Activated CD4-positive, alpha-beta T cell treated with anti-CD3 and anti-CD28 coated beads, Interleukin-2, amount 50 U/mL, for 16 hours (primary cell): ENCODE results near the gene EP400.
A peak's percentile ranks its signal among the peaks of the same experiment; 100 is the strongest.
"Not testable (repeated sequence)": the region's sequence is repeated elsewhere in the genome, so short reads cannot be mapped to it uniquely, and the experiment has no call there.

Experiments
- DNase-seq: peaks from one replicate; pipeline ENCODE4 v3.0.0-alpha.2; 2020

The EP400 gene

DNA sequence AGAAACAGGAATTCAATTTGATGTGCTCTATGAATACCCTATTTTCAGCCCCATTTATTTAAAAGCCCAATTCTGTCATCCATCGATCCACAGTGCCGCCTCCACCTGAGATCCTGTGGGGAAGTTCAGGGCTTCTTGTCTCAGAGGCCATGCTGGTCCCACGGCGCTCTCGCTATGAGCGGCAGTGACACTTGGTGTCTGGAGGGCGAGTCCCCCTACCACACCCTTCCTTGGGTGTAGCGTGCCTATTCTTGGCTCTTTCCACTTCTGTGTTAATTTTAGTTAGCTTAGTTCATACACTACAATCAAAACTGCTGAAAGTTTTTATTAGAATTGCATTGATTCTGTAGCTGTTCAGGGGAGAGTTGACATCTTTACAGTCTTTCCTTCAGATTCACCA is 120.6 kb downstream of the EP400 start:
- no peak for DNase-seq

DNA sequence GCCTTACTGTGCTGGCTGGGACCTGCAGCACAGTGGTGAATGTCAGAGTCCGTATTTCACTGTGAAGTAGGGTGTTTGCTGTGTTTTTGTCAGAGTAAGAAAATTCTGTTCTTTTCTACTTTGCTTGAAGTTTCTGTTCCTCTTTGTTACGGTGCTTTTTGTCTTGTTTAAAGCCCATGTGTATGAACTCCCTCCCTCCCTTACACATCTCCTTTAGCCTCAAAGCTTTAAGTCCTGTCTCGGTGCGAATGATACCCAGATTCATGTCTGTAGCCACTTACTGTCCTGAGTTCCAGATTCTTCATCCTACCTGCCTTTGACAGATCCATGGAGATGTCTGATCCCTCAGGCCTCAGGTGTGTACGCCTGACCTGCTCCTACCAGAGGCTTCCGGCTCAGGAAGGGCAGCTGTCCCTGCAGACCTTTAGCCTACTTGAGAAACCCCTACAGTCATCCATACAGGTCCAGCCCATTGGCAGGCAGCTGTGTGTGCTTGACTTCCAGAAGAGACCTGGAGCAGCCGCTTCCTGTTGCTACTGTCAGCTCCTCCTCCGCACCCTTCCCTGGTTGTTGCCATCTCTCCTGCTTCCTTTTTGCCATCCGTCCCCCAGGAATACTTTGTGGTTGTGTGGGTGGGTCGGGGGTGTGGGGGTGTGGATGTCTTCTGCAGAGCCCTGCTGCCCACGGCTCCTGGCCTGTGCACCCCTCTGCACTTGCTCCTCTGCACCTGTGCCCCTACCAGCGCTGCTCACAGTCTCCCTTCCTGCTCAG is 121.5 kb downstream of the EP400 start:
- no peak for DNase-seq

DNA sequence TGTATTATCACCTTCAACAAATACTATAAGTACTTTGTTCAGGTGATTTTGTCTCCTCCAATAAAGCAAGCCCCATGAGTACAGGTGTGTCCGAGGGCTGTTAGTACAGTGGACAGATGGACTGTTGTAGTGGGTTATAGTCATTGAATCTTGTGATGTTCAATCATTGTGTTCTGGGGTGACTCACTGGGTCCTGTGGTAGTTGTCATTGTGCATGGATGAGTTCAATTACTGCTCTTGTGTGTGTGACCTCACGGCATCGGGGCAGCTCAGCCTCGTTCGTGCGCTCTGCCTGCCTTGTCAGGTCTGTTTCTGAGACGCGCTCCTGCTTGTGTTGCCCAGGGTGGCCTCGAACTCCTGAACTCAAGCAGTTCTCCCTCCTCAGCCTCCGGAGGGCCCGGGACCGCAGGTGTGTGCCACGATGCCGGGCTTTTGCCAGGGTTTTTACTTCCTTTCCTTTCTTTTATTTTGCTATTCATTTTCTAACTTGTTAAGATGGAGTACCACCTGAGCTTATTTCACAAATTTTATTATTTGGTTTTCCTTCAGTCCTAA is 122.2 kb downstream of the EP400 start:
- no peak for DNase-seq

DNA sequence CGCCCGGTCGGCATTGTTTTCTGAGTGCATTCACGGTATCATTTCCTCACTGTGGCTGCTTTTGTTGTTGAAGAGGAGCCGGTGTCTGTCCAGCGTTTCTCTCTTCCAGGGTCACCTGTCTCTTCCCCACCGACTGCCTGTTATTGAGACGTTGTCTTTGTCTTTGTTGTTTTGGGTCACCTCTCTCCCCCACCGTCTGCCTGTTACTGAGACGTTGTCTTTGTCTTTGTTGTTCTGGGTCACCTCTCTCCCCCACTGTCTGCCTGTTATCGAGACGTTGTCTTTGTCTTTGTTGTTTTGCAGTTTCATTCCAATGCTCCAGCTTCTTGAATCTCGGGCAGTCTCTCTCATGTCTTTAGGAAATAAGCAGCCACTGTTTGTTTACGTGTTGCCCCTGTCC is 124.5 kb downstream of the EP400 start:
- DNase-seq = no peak

DNA sequence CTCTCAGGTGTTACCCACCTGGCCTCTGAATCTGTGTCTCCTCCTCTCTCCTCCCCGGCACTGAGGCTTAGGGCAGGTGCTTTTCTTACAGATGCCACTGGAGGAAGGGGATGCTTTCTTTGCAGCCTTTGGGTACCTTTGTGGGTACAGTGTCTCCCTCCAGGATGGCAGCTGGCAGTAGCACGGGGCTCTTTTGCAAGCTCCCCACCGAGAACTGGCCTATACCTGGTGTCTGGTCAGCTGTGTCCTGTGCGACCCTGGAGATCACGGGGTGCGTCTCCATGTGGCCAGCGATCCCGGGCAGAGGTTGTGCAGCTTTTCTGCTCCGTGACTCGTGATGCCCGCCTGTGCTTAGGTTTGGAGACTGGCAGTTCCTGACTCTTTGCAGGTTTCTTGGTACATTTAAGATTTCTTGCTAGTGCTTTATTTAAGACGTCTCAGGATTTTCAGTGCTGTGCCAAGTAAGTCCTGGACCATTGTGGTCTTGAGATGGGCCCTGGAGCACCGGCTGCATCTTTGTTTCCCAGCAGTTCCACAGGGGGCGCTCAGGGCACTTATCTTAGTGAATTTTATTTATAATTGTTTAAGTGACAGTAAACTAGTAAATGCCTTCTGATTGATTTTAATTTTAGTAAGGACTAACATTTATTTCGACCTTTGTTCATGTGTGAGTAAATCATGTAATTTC is 125.4 kb downstream of the EP400 start:
- no peak for DNase-seq

DNA sequence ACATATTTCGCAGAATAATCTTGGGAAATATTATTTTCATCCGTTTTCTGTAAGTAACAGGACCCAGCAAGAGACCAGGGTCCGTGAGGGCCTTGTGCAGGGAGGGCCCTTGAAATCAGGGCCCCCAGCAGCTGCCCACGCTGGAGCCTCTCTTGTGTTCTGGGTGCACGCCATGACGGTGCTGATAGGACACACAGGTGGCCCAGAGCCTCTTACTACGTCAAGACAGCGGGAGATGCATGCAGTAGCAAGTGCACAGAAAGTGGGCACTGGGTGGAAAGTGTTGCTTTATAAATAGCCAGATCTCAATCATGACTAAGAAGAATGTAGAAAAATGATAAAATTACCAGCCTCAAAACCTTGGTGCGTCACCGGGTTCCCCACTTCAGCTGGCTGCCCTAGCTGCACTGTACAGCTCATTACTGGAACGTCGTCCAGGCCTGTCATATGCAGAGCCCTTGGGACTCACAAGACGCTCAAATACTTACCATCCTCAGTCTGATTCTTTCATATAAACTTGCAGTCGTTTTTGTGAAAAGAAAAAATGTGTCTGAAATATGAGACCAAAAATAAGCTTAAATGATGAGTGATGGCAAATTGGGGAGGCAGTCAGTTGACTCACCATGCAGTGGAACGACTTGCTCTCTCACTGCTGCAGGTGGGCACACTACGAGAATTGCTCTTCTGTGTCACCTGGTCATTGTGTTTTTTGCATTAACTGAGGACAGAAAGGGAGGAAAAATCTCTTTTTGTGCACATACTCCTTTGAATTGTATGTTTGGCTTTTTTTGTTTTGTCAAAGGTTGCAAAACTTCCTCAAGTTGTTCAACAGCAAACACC is 126.2 kb downstream of the EP400 start:
- no peak for DNase-seq

DNA sequence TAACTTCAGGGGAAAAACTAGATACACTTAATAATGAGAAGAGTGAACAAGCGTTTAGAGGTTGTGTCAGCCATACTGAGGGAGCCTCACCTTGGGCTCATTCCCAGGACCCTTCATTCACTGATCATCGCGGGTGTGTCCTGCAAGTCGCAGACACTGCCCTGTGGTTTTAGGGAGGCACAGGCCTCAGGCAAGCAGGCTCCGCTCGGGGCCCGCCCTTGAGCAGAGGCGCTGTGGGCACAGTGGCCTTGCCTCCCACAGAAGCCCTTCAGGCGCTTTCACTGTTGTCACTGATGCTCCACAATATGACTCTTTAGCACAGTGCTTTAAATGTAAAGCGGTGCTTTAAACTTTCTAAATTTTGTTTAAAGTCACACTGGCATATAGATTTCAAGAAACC is 127.0 kb downstream of the EP400 start:
- no peak for DNase-seq

DNA sequence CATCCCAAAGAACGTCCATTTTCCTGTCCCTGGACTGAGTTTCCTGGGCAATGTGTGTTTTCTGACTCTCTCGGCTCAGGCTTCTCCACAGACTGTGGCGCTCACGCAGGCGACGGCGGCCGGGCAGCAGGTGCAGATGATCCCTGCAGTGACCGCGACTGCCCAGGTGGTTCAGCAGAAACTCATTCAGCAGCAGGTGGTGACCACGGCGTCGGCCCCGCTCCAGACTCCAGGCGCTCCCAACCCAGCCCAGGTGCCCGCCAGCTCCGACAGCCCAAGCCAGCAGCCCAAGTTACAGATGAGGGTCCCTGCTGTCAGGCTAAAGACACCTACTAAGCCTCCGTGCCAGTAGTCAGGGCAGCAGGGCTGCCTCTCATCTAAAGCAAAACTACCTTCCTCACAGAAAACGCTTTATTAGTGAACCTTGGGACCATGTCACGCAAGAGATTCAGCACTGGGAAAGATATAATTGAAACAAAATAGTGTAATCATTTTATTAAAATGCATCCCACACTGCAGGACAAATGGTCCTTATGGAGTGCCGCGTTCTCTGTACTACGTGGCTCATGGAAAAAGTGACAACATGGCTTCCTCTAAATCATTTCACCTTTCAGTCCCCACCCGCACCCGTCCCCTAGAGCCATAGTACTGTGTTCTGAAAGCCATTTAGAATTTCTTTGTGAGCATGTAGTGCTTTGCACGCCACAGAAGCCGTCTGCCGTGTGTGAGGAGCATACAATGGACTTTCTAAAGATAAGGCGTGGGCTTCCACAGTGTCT is 127.8 kb downstream of the EP400 start:
- no peak for DNase-seq

DNA sequence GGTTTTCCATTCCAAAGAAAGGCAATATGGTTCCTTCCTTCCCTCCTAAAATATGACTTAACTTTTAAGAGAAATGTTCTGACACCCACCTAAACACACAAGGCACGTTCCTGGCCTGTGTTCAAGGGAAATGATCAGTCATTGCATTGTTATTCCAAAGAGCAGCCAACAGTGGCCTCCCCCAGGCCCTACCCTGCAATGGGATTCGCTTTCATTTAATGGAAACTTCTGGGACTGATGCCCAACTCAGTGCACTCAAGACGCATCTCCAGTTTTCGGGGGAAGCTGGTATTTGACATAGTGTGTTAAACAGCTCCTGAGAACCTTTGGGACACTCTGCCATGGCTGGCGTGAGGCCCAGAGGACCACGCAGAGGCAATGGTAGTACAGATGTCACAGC is 128.4 kb downstream of the EP400 start:
- no peak for DNase-seq

DNA sequence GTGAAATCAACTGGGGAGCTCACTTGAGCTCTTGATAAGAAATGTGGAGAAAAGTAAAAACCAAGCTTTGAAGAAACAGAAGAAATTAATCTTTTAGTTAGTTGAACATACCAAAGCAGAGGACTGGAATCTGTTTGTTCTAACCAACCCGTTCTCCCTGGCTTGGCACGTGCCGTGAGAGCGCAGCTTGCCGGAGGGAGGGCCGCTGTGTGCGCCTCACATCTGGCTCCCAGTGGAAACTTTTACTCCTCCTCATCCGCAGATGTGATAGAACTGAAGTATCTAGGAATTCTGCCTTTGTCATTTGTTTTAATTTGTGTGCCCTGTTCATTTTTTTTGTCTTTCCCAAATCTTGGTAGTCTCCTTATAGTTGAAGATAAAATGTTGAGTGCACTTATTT is 129.5 kb downstream of the EP400 start:
- DNase-seq = no peak

DNA sequence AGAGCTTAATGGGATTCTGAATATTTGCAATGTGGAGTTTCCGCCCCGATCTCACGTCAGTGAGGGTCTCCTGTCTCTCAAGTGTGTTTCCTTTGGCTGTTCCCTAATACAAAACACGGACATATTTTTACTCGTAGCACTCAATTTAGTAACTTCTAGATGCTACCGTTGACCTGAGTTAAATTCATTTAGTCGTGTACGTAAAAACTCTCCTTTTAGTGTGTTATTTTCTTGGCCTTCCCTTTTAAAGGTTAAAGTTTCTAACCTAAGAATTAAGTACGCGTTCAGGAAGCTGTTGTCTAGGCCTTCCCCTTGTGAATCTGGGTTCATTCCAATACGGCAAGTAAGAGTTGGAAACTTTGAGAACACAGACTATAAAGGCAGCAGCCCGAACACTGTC is 130.0 kb downstream of the EP400 start:
- no peak for DNase-seq

DNA sequence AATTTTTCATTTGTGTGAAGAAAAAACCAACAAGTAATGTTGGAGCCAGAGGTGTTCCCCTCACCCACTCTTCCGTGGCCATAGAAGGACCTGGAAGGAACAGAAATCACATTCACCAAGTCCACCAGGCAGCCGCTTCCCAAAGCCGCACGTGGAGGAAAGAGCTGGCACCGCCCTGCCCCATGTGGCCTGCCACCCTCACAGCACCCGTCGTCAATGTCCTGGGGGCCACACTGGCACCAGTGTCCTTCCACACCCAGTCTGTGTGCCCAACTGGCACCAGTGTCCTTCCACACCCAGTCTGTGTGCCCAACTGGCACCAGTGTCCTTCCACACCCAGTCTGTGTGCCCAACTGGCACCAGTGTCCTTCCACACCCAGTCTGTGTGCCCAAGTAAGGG is 130.8 kb downstream of the EP400 start:
- DNase-seq = not testable (repeated sequence)

DNA sequence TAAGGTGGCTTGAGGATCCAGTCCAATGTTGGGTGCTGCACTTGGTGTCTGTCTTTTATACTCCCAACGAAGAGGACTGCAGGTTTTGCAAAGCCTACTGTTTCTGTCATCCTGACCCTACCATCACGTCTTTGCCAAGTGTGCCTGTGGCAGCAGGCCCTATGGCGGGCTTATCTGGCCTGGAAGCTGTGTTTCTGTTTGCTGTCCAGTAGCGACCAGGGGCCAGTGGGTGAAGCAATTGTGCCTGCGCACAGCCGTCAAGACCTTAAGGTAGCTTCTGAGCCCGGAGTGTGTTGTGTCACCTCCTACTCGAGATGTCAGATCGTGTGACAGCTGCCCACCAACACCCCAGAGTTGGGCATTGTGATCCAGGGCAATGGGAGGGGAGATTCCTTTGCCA is 131.7 kb downstream of the EP400 start:
- DNase-seq = no peak

DNA sequence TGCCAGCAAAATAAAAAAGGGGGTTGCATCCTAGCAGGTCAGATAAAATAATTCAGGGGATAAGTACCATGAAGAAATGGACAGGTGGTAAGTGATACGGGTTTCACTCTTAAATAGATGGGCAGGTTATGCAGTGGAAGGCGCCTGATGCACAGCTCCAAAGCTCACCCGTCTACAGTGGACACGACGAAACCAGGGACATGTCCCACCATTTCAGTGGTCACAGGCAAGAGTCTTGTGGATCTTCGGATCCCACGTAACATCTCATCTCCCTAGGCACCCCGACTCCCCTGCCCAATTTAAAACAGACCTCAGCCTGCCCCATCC is 133.8 kb downstream of the EP400 start:
- DNase-seq = no peak

DNA sequence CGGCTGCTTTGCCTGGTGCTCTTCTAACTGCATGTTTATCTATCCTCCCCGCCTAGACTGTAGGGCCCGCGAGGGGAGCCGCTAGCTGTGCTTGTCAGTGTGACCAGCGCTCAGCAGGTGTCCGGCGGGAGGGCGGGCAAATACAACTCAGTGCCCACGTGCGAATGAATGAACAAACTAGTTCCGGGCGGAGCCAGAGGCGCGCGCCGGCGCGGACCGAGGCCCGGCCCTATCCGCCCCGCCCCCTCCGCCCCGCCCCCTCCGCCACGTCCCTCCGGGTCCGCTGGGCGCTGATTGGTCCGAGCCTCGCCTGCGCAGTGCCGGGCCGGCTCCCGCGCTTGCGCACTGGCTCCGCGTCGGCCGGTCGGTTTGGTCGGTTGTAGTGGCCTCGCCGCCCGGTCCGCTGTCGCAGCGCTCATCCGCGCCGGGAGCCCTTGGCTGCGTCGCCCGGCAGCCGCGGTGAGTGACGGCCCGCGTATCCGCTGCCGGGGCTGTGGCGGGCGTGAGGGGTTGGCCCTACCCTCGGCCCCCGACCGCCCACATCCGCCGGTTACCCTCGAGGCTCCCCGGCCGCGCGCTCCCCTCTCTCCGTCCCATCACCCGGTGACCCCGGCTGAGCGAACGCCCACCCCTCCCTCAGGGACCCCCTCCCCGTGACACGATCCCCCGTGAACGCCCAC is 134.3 kb downstream of the EP400 start:
- peak; percentile 92 for DNase-seq

DNA sequence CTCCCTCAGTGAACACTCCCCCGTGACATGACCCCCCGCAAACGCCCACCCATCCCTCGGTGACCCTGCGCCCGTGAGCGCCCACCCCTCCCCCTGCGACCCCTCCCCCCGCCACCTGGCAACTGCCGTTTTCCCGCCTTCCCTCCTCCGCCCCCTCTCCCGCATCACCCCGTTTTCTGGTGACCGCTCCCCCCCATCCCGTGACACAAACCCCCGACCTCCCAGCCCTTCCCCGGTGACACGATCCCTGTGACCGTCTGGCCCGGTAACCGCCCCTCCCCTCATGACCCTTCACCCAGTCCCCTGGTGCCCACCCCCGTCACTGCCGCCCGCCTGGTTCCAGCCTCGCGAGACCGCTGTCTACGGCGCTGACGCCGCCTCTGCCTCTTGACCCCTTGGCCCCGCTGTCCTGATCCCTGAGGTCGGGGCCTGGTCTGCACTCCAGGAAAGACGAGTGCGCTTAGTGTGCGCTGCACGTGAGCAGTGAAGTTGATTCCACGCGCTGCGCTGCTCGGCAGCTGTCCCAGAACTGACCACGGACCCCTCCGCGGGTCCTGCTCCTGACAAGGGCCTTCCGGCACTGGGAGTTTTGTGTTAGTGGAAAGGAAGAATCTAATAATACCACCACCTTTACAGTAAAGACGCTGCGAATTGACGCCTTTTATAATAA is 135.0 kb downstream of the EP400 start:
- peak; percentile 67 for DNase-seq

DNA sequence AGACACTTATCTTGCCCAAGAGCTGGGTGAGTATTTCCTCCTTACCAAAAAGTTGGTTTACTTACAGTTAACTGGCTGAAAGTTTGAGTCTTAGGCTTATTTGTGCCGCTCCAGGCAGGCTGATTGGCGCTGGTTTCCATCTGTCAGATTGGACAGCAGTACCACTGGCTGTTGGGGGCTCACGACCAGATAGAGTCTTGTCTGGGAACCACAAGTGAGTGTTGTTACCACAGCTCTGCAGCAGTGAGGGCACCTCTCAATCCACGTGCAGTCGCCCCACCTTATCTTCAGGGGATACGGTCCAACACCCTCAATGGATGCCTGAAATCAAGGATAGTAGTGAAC is 135.5 kb downstream of the EP400 start:
- peak; percentile 12 for DNase-seq

DNA sequence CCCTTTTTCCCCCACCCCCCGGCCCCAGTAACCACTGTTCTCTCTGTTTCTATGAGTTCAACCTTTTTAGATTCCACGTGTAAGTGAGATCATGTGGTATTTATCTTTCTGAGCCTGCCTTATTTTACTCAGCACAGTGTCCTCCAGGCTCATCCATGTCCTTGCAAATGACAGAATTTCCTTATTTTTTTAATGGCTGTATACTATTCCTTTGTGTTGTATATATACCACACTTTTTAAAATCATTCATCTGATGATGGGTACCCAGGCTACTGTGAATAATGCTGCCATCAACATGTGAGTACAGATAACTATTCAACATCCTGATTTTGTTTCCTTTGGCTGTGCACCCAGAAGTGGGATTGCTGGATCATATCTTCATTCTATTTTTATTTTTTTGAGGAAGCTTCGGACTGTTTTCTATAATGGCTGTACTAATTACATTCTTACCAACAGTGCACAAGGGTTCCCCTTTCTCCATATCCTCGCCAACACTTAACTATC is 139.7 kb downstream of the EP400 start:
- DNase-seq = no peak

DNA sequence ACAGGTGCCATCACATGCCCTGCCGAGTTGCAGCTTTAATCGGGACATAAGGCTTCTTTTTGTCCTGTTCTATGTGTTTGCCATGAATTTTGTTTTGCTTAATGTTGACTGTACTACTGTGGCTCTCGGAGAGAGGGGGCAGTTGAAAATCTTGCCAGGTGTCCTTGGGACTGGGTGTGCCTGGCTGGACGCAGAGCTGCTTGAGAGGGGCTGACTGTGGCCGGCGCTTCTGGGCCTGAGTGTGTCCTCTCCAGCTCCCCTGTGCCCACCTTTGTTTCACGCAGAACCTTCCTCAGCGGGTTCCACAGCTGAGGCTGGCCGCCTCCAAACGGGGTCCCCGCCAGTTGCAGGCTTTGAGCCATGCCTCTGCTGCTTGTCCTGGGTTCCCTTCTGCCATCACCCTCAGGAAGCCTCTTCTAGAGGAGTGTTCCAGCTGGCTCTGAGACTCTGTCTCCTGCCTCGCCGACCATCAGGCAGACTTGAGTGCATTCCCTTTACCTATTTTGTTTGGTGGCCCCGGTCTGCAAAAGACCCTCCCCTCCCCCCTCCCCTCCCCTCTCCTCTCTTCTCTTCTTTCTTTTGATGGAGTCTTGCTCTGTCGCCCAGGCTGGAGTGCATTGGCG is 144.6 kb downstream of the EP400 start:
- no peak for DNase-seq

DNA sequence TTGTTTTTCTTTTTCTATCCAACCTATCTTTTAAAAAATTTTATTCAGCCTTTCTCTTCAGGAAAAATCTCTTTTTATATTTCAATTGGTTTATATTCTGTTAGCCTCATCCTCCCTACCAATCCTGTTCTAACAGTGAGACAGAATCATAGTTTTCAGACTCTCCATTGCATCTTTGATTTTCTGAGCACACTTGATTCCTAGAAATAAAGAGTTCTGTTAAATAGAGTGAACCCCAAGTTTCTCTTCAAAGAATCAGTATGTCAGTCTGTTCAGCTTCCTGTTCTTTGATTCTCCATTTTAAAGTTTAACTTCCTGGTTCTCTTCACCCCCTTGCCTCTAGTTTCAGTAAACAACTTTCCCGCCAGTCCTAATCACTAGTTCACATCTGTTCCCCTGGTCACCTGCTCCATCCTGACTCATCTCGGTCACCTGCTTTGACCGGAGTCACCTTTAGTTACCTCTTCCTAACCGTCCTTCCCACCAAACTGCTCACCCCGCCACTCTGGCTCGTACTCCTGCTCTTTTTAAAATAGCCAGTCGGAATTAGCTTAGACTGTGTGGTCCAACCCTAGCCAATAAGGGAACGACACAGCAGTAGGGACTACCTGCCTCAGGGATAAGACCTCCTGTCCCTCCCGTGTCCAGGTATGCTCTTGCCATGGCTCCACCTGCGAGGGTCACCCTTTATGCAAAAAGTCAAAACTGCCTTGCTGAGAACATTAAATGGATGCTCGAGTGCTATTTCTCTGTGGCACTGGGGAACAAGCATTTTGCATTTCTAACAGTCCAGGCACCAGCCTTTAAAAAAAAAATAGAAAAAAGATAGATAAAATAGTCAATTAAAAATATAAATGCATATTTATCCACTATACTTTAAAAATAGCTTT is 146.0 kb downstream of the EP400 start:
- DNase-seq = no peak
